Measurements from ENCODE around the gene SH3RF3.

DNA sequence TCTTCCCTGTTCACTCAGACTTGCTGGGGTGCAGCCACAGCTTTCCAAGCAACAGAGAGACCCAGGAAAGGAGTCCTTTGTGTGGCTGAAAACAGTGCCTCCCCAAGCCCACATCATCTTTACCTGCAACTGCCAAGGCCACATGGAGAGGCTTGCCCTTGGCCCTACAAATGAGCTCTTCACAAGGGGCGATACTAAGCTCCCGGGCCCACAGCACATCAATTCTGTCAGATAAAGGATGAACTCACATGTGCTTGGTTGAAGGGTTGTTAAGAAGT, 42.3 kb upstream of the SH3RF3 start:
- no peak for TF ChIP-seq POLR2AphosphoS5 (IDR thresholded peaks at IDR 0.05)
- TF ChIP-seq, protein P1, sequence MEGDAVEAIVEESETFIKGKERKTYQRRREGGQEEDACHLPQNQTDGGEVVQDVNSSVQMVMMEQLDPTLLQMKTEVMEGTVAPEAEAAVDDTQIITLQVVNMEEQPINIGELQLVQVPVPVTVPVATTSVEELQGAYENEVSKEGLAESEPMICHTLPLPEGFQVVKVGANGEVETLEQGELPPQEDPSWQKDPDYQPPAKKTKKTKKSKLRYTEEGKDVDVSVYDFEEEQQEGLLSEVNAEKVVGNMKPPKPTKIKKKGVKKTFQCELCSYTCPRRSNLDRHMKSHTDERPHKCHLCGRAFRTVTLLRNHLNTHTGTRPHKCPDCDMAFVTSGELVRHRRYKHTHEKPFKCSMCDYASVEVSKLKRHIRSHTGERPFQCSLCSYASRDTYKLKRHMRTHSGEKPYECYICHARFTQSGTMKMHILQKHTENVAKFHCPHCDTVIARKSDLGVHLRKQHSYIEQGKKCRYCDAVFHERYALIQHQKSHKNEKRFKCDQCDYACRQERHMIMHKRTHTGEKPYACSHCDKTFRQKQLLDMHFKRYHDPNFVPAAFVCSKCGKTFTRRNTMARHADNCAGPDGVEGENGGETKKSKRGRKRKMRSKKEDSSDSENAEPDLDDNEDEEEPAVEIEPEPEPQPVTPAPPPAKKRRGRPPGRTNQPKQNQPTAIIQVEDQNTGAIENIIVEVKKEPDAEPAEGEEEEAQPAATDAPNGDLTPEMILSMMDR (IDR thresholded peaks at IDR 0.05): no peak

Data from upper lobe of left lung (tissue), 4 donors.